H1 (cell line): ENCODE measurements around the gene GRIK4. TPM values are rescaled to one million over a fixed set of nuclear protein-coding genes. Genes with fewer than 3 reads are reported as not detected.

Source experiments
- CTCF ChIA-PET: fragments of 300-600 bp; sonication (Branson Sonifier 250); formaldehyde crosslinking; loops from one replicate; lab custom pipeline; 2021; ENCODE audit not compliant: partially characterized antibody; lab: Charles Lee
- POLR2A ChIA-PET: fragments of 300-600 bp; sonication (Branson Sonifier 250); formaldehyde crosslinking; loops from one replicate; lab custom pipeline; 2021; ENCODE audit warnings: inconsistent platforms; ENCODE audit not compliant: partially characterized antibody; lab: Charles Lee
- DNase-seq, 2 experiments: peaks; one replicate each; pipeline versions ENCODE4 v3.0.0 to v3.0.0-alpha.2; 2010 to 2022; ENCODE audit warnings: low spot score in 2 of 2, low read depth in 1 of 2, mixed read lengths in 1 of 2
- FAIRE-seq: peaks from 2 replicates; lab custom pipeline; 2011; peaks lifted over from hg19 to GRCh38; lab: Jason Lieb, UNC
- H2AFZ ChIP-seq: 2 replicates; pipeline ENCODE4 v1.8.1; 2012; ENCODE audit warnings: low read length, inconsistent platforms
- H2AK5ac ChIP-seq: 2 replicates; pipeline ENCODE4 v1.6.1; 2013; ENCODE audit warnings: low read depth, low read length
- H2BK120ac ChIP-seq: replicated peaks from 2 replicates; pipeline ENCODE3; 2013; ENCODE audit warnings: low read depth, low read length, inconsistent platforms
- H2BK12ac ChIP-seq: 2 replicates; pipeline ENCODE4 v1.6.1; 2013; ENCODE audit warnings: low read depth, low read length
- H2BK15ac ChIP-seq: 2 replicates; pipeline ENCODE4 v1.6.1; 2013; ENCODE audit warnings: low read length
- H2BK20ac ChIP-seq: 2 replicates; pipeline ENCODE4 v1.6.1; 2013; ENCODE audit warnings: low read length
- H2BK5ac ChIP-seq: 2 replicates; pipeline ENCODE4 v1.6.1; 2013; ENCODE audit warnings: low read depth, low read length
- H3K14ac ChIP-seq: 2 replicates; pipeline ENCODE4 v1.6.1; 2013; ENCODE audit warnings: inconsistent platforms; ENCODE audit not compliant: insufficient read length
- H3K18ac ChIP-seq: 2 replicates; pipeline ENCODE4 v1.6.1; 2013; ENCODE audit warnings: low read length; ENCODE audit errors: extremely low read depth
- H3K23ac ChIP-seq: 2 replicates; pipeline ENCODE4 v1.6.1; 2013; ENCODE audit warnings: inconsistent platforms; ENCODE audit not compliant: insufficient read length
- H3K23me2 ChIP-seq: 2 replicates; pipeline ENCODE4 v1.6.1; 2013; ENCODE audit warnings: low read depth, low read length
- H3K27ac ChIP-seq: 2 replicates; pipeline ENCODE4 v1.6.1; 2011; ENCODE audit warnings: low read depth, low read length, inconsistent platforms
- H3K27me3 ChIP-seq, 4 experiments: replicated peaks in 1 of 4; 1 replicate in 1 of 4; 2 replicates in 3 of 4; pipeline versions ENCODE4 v1.6.1 to v1.8.1; 2011 to 2013; ENCODE audit warnings: low read length in 3 of 4, mild to moderate bottlenecking in 3 of 4, inconsistent platforms in 2 of 4, mixed read lengths in 2 of 4, moderate library complexity in 1 of 4; ENCODE audit not compliant: control insufficient read depth in 3 of 4, insufficient read depth in 3 of 4; ENCODE audit errors: extremely low read depth in 1 of 4
- H3K36me3 ChIP-seq, 4 experiments: 2 replicates each; pipeline versions ENCODE4 v1.6.1 to v1.8.1; 2011 to 2013; ENCODE audit warnings: mild to moderate bottlenecking in 4 of 4, low read length in 3 of 4, moderate library complexity in 2 of 4, control low read depth in 1 of 4, inconsistent platforms in 1 of 4; ENCODE audit not compliant: insufficient read depth in 4 of 4, control insufficient read depth in 2 of 4
- H3K4ac ChIP-seq: replicated peaks from 2 replicates; pipeline ENCODE3; 2013; ENCODE audit warnings: low read length, low read depth, mixed read lengths, inconsistent platforms; ENCODE audit not compliant: insufficient read length
- H3K4me1 ChIP-seq, 4 experiments: replicated peaks in 1 of 4; 1 replicate in 1 of 4; 2 replicates in 3 of 4; pipeline versions ENCODE4 v1.6.1 to v1.8.1; 2011 to 2013; ENCODE audit warnings: low read length in 3 of 4, inconsistent platforms in 2 of 4, mixed read lengths in 1 of 4; ENCODE audit not compliant: insufficient read depth in 4 of 4, control insufficient read depth in 3 of 4
- H3K4me2 ChIP-seq, 2 experiments: 2 replicates each; pipeline versions ENCODE4 v1.6.1 to v1.8.1; 2011 to 2013; ENCODE audit warnings: low read depth in 2 of 2, low read length in 2 of 2, control low read depth in 1 of 2, inconsistent platforms in 1 of 2, mild to moderate bottlenecking in 1 of 2; ENCODE audit not compliant: insufficient read depth in 1 of 2
- H3K4me3 ChIP-seq, 4 experiments: fragments of 200-600, 300-600 bp in 1 of 4; sonication (generic), shearing (Covaris generic), sonication (Bioruptor Twin) in 1 of 4; 2 replicates each; pipeline versions ENCODE4 v1.5.1 to v1.8.1; 2011 to 2016; ENCODE audit warnings: low read length in 4 of 4, low read depth in 3 of 4, control low read depth in 2 of 4, inconsistent platforms in 2 of 4, mild to moderate bottlenecking in 2 of 4, mixed read lengths in 1 of 4, moderate library complexity in 1 of 4; ENCODE audit not compliant: insufficient read depth in 2 of 4; ENCODE audit errors: extremely low read depth in 1 of 4
- H3K56ac ChIP-seq: replicated peaks from 2 replicates; pipeline ENCODE3; 2013; ENCODE audit warnings: low read depth, mild to moderate bottlenecking, mixed read lengths, low read length, inconsistent platforms; ENCODE audit not compliant: insufficient read length
- H3K79me1 ChIP-seq: 2 replicates; pipeline ENCODE4 v1.6.1; 2013; ENCODE audit warnings: low read depth, low read length, control low read depth
- H3K79me2 ChIP-seq, 2 experiments: 2 replicates each; pipeline versions ENCODE4 v1.6.1 to v1.8.1; 2012 to 2013; ENCODE audit warnings: low read length in 2 of 2, mild to moderate bottlenecking in 2 of 2, inconsistent platforms in 1 of 2; ENCODE audit not compliant: insufficient read depth in 2 of 2, control insufficient read depth in 1 of 2
- H3K9ac ChIP-seq, 4 experiments: replicated peaks in 1 of 4; 1 replicate in 1 of 4; 2 replicates in 3 of 4; pipeline versions ENCODE4 v1.6.1 to v1.8.1; 2011 to 2013; ENCODE audit warnings: low read depth in 3 of 4, low read length in 3 of 4, control low read depth in 2 of 4, mild to moderate bottlenecking in 2 of 4, moderate library complexity in 2 of 4, inconsistent platforms in 1 of 4; ENCODE audit errors: extremely low read depth in 1 of 4
- H3K9me3 ChIP-seq, 2 experiments: 2 replicates each; pipeline versions ENCODE4 v1.6.1 to v1.8.1; 2012 to 2013; ENCODE audit warnings: mild to moderate bottlenecking in 2 of 2, moderate library complexity in 2 of 2, control low read depth in 1 of 2, inconsistent platforms in 1 of 2, low read depth in 1 of 2, low read length in 1 of 2, mixed read lengths in 1 of 2; ENCODE audit not compliant: insufficient read depth in 2 of 2
- H4K20me1 ChIP-seq, 2 experiments: replicated peaks in 1 of 2; 2 replicates each; pipeline versions ENCODE3 to v1.8.1; 2011 to 2013; ENCODE audit warnings: inconsistent platforms in 2 of 2, low read length in 2 of 2, mild to moderate bottlenecking in 1 of 2; ENCODE audit not compliant: insufficient read depth in 2 of 2, control insufficient read depth in 1 of 2
- H4K5ac ChIP-seq: 2 replicates; pipeline ENCODE4 v1.6.1; 2013; ENCODE audit warnings: low read length, low read depth, mixed read lengths, inconsistent platforms; ENCODE audit not compliant: insufficient read length
- H4K8ac ChIP-seq: 2 replicates; pipeline ENCODE4 v1.8.0; 2013; ENCODE audit warnings: mild to moderate bottlenecking, moderate library complexity, low read length, inconsistent platforms; ENCODE audit not compliant: insufficient read depth; ENCODE audit errors: extremely low read depth
- H4K91ac ChIP-seq: replicated peaks from 2 replicates; pipeline ENCODE3; 2013; ENCODE audit warnings: low read length, mixed read lengths, inconsistent platforms; ENCODE audit not compliant: insufficient read length
- ASH2L ChIP-seq: fragments of 200-600, 300-600 bp; sonication (generic); IDR thresholded peaks from one replicate; pipeline ENCODE4 v1.7.1; 2017; ENCODE audit warnings: low read length
- EP300 ChIP-seq, 2 experiments: IDR thresholded peaks; 1 replicate in 1 of 2; 2 replicates in 1 of 2; pipeline ENCODE4 v1.6.1; 2011 to 2012; ENCODE audit warnings: low read depth in 2 of 2, low read length in 2 of 2, mild to moderate bottlenecking in 2 of 2, borderline replicate concordance in 1 of 2, inconsistent platforms in 1 of 2, moderate library complexity in 1 of 2
- GTF2F1 ChIP-seq: IDR thresholded peaks from 2 replicates; pipeline ENCODE4 v1.6.1; 2012; ENCODE audit warnings: low read depth, low read length, improper control_type of control experiment, borderline replicate concordance
- HDAC2 ChIP-seq, 2 experiments: fragments of 300-600 bp in 1 of 2; sonication (generic) in 1 of 2; IDR thresholded peaks; 2 replicates each; pipeline ENCODE4 v1.6.1; 2011 to 2012; ENCODE audit warnings: low read depth in 2 of 2, low read length in 2 of 2, mild to moderate bottlenecking in 2 of 2, moderate library complexity in 2 of 2, borderline replicate concordance in 1 of 2, inconsistent platforms in 1 of 2
- WGBS, 2 experiments: shearing (Covaris generic) in 1 of 2; methylation state at CpG; one replicate each; pipeline versions ENCODE4 v1.1.6 to v1.1.7; 2013 to 2015; ENCODE audit warnings: low lambda C conversion rate in 2 of 2, mixed read lengths in 2 of 2, inconsistent platforms in 1 of 2, low coverage in 1 of 2, missing lambda C conversion rate in 1 of 2; ENCODE audit not compliant: insufficient replicate concordance in 2 of 2, insufficient coverage in 1 of 2, insufficient read length in 1 of 2; ENCODE audit errors: extremely low coverage in 1 of 2, missing lambda C conversion rate in 1 of 2; 5-methylcytosine and 5-hydroxymethylcytosine counted together
- polyA plus RNA-seq, 7 experiments: library from polyadenylated mRNA; depleted of rRNA in 3 of 7; stranded (reverse) in 5 of 7; unstranded in 2 of 7; fragments of >200 nt in 5 of 7; fragments of 200-250 nt in 2 of 7; gene quantifications; 1 replicate in 5 of 7; 2 replicates in 1 of 7; 4 replicates in 1 of 7; pipeline versions ENCODE4 v1.2.1 to v1.2.3, GENCODE V29; 2011 to 2013; ENCODE audit warnings: missing spikeins in 2 of 7, mixed read lengths in 2 of 7
- total RNA-seq: library from RNA; stranded (reverse); fragmentation: NEBNext Ultra II Directional; extraction: Animal tissue kit (Norgen Biotek cat#: 25700); gene quantifications from 2 replicates; pipeline ENCODE4 v1.2.1, GENCODE V29; 2021
- TF ChIP-seq, protein P1 (sequence below): IDR thresholded peaks from 2 replicates; pipeline ENCODE4 v1.6.1; 2012; ENCODE audit warnings: inconsistent platforms

Gene GRIK4
- total and polyA plus RNA-seq, 2 of the 8 experiments (the other 6 are each of a cell fraction or from before 2014, with no cell fraction given) = 1.2 to 2.9 TPM

GRCh38 chr11:120746376-120746775, 234.8 kb downstream of the GRIK4 start:
- ChIA-PET CTCF (interaction anchor here (0.7 to 4.9 kb wide), 19 partner anchors 10 to 198 kb away, joined by 3 to 28 read pairs (median 4); no protein-coding TSS in a partner anchor), POLR2A (no interaction called here)
- no peak overlapping the region; a peak in 1 of 7 replicates for H3K9ac ChIP-seq
- no peak overlapping the region for H2BK5ac ChIP-seq
- no peak overlapping the region for H3K23ac ChIP-seq
- H3K79me1 ChIP-seq = no peaks in the 10 kb centered on the region
- H4K5ac ChIP-seq = no peak overlapping the region
- H4K8ac ChIP-seq = no peak overlapping the region
- no peak overlapping the region for H2BK120ac ChIP-seq
- H2BK15ac ChIP-seq = no peak overlapping the region
- no peaks in the 10 kb centered on the region for H3K27me3 ChIP-seq
- no peaks in the 10 kb centered on the region for H3K23me2 ChIP-seq
- no peak overlapping the region for H2BK12ac ChIP-seq
- no peaks in the 10 kb centered on the region for H3K79me2 ChIP-seq
- no peak overlapping the region for H3K18ac ChIP-seq
- TF ChIP-seq ASH2L = no peak
- no peak for TF ChIP-seq EP300 (IDR thresholded peaks at IDR 0.05; ENCODE audit: borderline replicate concordance in 1 of 2, low read depth in 2 of 2, low read length in 2 of 2)
- TF ChIP-seq, protein P1, sequence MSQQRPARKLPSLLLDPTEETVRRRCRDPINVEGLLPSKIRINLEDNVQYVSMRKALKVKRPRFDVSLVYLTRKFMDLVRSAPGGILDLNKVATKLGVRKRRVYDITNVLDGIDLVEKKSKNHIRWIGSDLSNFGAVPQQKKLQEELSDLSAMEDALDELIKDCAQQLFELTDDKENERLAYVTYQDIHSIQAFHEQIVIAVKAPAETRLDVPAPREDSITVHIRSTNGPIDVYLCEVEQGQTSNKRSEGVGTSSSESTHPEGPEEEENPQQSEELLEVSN = no peak
- TF ChIP-seq HDAC2 (IDR thresholded peaks at IDR 0.05; ENCODE audit: borderline replicate concordance in 1 of 2, low read depth in 2 of 2, low read length in 2 of 2) = no peak
- TF ChIP-seq GTF2F1 = no peak
- no peaks in the 10 kb centered on the region for H3K36me3 ChIP-seq
- H3K4me2 ChIP-seq = no peak overlapping the region
- H3K4me1 ChIP-seq = peaks cover 2 to 8% (median 4%) of the 10 kb centered on the region in 4 experiments; a peak in 5 of 7 replicates
- H3K56ac ChIP-seq = no peak overlapping the region
- no peaks in the 10 kb centered on the region for H4K20me1 ChIP-seq
- H2AFZ ChIP-seq = no peak overlapping the region
- H4K91ac ChIP-seq = no peak overlapping the region
- no peak overlapping the region for H3K27ac ChIP-seq
- 76% methylated on average over 3 of the region's 3 CpGs; no CpG with 5 or more reads in 1 of the 2 experiments for WGBS, 2 experiments
- no peaks in the 10 kb centered on the region for H3K9me3 ChIP-seq
- H2BK20ac ChIP-seq = no peak overlapping the region
- no peak overlapping the region for H2AK5ac ChIP-seq
- DNase-seq = no peak
- no peak overlapping the region for H3K4me3 ChIP-seq
- H3K14ac ChIP-seq = no peak overlapping the region
- H3K4ac ChIP-seq = no peak overlapping the region
- FAIRE-seq = no peak
